Fibroblast of skin of abdomen (primary cell): Measurements from ENCODE around the gene MED12L.
"Not testable (repeated sequence)": the region's sequence is repeated elsewhere in the genome, so short reads cannot be mapped to it uniquely, and the experiment has no call there.

Source experiments
- DNase-seq: peaks from one replicate; pipeline ENCODE4 v3.0.0-alpha.2; 2013

MED12L gene

DNA sequence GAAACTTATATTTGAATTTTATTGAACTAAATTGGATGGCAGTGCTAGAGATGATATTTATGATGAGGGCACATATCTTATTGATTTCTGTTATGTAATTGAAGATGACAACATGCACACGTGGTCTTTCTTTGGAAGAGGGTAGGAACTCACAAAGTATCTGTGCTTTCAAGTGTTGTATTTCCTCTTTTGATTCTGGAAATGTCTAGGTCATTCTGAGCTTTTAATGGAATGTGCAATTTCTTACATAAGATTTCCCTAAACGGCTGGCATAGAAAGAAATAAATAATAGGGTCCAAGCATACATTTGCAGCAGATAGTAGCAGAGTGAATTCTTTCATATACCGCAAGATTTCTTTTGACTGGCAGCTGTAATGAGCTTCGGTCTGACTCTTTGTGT is 127.7 kb downstream of the MED12L start:
- DNase-seq, result no peak

DNA sequence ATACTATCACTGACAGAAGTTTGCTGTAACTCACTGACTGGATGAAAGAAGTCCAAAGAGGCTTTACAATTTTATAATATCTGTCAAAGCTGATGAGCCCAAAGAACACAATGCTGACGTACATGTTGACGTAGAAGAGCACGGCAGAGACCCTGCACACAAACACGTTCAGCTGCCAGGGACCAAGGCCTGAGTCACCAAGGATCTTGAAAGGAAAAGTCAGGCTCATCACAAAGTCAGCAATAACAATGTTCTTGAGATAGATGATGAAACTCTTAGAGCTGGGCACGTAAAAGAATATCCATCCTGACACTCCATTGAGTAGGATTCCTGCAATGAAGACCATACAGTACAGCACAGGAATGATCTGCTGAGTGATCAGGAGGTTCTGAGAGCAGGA is 128.4 kb downstream of the MED12L start:
- DNase-seq, result peak; percentile 12

DNA sequence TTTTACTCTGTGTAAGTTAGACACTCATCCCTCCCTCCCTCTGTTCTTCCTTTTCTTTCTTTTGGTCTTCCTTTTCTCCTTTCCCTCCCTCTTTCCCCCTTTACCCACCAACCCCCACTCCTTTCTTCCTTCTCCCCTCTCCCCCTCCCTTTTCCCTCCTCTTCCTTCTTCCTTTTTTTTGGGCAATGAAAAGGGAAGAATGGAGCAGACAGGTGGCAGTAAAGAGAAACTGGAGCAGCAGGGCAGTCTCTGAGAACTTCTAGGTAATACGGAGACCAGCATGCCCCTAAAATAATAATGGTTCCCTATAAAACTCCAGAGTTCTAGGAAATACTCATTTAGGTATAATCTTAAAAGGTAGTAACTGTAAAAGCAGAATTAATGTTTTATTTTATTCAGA is 129.0 kb downstream of the MED12L start:
- no peak for DNase-seq

DNA sequence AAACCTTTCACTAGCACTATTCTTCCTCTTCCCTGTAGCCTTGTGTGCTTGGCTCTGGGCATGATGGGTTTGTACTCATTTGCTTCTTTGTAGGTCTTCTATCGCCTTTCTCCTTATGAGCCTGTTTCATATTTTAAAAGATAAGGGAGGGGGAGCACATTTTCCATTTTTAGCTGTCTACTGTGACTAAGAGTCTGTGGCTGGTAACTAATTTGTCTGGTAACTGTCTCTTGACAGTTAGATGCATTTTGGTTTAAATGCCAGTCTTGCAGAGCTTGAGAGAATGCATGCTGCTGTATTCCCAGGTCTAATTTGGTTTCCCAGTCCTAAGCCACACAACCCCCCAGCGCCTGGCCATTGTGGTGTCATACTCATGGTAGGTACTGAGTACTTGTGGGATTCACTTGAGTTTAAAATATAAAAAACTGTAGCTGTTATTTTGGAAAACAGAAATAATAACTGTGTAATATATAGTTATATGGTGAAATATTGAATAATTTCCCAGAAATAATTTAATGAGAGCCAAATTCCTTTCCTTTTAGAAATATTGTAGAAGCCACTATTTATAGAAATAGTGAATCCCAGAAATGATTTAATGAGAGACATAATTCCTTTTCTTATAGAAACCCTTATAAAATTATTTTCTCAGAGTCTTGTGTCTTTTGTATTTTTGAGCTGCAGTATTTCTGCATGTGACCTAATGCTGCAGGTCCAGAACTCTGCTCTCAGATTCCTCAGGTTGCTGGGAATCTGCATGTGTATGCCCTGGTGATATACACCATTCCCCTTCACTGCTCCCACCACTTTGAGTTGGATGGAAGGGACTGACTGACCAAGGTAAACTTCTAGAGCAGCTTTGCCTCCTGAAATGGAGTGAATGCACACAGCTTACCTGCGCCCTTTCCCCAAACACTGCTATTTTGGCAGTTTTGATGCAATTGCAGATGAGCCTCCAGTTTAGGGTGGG is 131.5 kb downstream of the MED12L start:
- peak; percentile 80 for DNase-seq

DNA sequence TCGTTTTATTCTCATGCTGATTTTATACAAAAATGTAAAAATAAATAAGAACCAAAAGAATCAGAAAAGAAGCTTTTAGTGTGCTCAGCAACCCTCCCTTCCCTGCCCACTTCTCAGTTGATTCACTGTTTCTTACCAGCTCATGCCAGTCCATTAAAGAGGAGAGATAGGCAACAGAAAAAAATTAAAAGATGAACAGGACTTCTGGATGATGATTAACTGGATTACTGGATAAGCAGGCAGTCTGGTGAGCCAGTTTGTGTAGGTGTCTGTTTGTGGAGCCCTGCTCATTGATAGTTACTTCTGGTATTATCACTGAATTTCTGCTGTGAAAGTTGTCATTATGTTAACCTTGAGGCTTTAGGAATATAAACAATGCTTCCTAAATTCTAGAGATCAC is 132.7 kb downstream of the MED12L start:
- no peak for DNase-seq

DNA sequence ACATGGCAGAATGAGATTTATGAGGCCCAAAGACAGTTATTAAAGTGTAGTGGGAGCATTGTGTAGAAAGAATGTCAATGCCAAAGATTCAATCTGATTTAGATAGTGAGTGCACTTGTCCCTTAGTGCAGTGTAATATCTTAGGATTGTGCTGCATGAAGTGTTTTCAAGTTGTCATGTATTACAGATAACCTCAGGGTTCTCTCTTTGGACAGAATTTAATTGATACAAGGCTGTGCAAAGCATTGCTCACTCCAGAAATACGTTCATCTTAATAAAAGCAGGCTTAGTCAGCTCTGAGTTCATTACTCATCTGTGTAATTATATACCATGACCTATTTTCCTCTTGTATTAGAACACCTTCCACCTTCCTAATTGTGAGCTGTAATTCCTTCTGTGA is 133.6 kb downstream of the MED12L start:
- peak; percentile 92 for DNase-seq

DNA sequence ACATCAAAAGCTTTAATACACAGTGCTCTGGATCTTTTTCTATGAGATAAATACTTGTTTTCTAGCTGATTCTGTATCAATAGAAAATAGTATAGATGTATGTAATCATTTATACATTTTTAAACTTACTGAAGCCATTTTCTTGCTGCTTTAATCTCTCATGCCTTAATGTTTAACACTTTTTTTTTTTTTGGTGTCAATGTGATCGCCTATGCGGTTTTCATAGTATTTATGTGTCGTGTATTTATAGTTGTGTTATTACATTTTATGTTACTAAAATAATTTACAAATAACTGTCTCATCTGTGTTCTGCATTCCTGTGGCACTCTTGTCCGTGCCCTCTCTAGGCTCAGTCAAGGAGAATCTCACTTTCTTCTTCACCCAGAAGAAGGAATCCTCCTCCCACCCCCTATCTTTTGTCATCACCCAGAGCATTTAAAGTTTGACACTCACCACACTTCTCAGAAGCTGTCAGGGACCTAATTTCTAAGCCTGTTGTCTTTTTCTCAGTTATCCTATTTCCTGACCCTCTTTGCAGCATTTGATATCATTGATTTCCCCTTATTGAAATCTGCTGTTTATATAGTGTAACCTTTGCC is 138.9 kb downstream of the MED12L start:
- DNase-seq, result no peak

DNA sequence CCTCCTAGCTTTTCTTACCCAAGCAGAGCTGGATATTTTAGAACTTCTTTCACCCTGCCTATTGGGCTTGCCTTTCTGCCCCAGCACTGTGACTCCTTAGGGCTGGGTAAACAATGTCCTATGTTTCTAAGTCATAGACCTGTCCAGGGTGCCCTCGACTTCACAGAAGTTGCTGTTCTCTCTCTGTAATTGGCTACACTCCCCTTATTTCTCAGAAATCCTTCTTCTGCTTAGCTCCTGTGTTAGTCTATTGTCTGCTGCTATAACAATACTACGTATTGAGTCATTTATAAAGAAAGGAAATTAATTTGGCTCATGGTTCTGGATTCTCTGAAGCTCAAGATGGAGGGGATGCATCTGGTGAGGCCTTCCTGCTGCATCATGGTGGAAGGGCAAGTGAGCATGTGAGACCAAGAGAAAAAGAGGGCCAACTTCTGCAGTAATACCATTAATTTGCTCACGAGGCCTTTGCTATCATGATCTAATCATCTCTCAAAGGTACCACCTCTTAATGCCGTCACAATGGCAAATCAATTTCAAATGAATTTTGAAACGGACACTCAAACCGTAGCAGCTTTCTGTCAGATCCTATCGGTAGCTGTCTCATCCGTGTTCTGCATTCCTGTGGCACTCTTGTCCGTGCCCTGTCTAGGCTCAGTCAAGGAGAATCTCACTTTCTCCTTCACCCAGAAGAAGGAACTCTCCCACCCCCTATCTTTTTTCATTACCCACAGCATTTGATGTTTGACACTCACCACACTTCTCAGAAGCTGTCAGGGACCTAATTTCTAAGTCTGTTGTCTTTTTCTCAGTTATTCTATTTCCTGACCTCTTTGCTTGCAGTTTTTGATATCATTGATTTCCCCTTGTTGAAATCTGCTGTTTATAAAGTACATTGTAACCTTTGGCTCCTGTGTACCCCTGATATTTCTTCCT is 139.8 kb downstream of the MED12L start:
- no peak for DNase-seq

DNA sequence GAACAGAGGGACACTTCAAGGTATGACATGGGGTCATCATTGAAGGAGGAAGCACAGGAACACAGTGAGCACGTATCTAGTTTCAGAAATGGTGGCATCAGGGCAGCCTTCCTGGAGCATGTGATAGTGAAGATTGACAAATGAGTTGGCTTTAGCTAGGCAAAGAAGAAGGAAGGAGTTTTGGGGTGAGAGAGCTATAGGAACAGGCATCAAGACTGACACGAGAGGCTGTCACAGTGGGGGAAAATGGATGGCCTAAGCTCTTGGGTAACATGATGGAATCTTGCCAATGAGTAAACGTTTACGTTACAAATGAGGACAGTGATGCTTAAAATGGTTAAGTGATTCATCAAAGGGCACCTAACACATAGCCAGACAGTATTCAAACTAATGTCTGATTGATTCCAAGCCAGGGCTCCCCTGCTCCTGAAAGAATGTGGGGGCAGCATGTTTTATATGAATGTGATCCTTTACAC is 140.7 kb downstream of the MED12L start:
- DNase-seq, result peak; percentile 96

DNA sequence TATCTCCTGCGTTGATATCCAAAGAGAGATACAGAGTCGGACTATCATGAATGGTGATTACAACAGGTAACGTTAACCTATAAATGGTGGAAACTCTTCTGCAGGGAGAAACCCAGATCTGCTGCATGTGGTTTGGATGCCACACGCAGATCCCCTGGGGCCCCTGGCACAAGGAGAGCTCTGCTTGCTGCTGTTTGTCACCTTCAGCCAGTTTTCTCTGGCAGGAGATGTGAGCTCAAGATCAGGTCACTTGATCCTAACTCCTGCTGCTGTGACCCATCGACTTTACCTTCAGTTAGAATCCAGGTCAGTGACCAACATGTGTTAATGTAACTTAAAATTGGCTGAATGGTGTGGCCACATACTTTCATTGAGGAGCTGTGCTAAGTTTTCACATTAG is 141.4 kb downstream of the MED12L start:
- no peak for DNase-seq

DNA sequence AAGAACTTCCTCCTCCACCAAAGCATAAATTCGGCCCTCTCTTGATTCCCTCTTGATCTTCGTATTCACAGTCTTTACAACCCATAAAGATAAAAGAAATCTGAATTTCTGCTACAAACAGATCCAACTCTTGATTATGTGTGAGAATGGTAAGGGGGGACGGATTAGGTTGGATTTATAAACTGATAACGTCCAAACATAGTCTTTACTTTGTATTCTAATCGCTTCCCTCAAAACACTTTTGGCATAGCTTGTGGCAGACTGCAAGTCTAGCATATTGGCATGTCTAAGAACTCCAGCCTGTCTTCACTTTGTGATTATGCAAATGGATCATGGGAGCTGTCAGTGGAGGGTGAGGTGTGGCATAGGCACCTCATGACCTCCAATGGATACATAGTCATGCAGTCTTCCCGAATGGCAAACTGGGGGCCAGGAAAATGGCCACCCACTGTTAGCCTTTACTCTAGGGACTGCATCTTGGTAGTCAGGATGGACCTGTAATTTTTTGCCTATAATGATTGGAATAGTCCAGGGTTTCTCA is 141.9 kb downstream of the MED12L start:
- no peak for DNase-seq

DNA sequence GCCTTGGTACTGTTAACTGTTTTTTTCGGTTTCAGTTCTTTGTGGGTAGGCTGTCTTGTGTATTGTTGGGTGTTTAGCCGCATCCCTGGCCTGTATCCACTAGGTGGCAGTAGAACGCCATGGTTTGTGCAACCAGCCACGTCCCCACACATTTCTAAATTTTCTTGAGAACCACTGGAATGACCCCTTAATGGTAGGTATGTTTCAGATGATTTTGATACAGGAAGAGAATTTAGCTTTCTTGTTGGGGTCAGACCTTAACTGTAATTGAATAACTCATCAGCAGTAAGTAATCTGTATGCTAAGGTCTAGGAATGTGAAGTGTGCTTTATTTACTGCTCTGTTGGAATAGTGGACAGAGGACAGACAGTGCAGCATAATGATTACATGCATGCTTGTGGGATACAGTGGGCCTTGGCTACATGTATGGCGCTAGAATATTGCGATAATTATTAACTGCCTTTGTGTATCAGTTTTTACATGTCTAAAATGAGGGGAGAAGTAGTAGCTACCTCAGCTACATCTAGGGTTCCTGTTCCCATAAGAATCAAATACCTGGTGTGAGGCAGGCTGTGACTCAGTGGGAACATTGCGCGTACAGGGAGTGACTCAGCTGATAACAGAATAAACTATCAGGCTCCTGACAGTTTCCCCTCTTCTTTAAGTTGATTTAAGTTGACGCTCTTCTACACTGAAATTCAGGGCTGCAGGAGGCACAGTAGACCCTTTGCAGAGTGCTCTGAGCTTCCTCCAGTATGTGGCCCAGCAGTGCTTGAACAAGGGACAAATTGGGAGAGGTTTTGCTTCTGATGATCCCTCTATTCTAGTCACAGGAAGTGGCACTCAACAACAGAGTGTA is 142.6 kb downstream of the MED12L start:
- peak; percentile 86 for DNase-seq

DNA sequence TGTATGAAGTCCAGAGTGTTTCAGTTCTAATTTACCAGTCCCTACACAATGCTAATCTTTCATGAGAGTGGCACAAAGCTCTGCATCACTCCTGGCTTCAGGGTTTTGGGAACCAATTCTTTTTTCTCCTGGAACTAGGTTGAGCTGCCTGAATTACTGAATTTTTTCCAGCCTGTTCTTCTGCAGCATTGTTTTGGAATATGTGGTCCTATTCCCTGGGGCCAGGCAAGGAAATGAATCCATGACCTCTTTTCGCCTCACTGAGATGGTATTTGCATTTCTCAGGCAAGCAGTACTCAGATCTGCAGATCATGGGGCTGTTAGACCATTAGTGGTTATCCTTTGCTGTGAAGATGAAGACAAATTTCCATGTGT is 143.2 kb downstream of the MED12L start:
- DNase-seq, result peak; percentile 74

DNA sequence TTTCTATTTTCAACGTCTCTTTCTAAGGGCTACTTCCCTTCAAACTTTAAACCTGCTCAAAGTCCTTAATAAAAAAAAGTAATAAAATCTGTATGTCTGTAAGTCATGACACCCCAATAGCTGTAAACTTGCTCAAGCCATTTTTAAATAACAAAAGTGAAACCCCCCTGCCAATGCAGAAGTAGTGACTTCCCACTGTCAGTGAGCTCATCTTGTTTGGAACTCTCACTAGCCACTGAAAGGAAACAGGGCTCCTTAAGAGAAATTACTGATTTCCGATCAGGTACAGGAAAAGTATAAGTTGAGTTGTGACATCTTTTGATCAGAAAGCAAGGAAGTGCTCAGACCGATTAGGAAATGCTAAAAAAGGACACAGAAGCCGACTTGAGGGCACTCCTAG is 145.2 kb downstream of the MED12L start:
- DNase-seq, result no peak

DNA sequence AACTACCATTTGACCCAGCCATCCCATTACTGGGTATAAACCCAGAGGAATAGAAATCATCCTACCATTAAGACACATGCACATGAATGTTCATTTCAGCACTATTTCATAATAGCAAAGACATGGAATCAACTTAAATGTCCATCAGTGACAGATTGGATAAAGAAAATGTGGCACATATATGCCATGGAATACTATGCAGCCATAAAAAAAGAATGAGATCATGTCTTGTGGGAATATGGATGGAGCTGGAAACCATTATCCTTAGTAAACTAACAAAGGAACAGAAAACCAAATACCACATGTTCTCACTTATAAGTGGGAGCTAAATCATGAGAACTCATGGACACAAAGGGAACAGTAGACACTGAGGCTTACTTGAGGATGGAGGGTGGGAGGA is 146.9 kb downstream of the MED12L start:
- not testable (repeated sequence) for DNase-seq

DNA sequence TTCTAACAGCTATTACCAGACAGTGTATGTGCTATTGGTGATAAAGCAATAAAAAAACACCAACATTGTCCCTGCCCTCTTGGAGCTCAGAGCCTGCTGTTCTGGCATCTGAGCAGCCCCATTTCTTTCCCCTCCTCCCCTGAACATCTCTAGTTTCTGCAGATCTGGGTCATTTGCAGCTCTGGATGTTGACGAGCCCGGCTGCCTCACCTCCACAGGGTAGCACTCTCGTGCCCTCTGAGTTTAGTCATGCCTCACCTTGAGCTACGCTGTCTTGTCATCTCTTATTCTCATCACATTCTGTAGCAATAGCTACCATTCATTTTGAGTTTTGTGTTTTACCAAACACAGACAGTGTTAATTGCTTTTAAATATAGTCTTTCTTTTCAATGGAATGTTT is 147.5 kb downstream of the MED12L start:
- DNase-seq, result no peak

DNA sequence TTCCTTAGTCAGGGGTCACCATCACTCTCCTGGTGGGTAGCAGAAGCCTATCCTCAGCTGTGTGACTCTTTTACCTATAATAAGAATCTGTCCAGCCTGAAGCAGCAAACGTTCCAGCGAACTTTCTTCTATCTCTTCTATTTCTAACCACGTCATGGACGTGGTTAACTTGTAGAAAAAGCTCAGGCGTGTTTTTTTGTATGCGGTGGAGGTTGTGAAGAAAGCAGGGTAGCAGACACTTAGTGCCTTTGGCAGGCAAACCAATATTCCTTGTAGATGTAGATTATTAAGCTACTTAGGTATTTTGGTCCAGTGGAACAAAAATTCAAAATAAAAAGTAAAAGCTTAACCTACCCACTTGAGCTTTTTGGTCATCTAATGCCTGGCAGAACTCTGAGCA is 149.4 kb downstream of the MED12L start:
- DNase-seq, result no peak

DNA sequence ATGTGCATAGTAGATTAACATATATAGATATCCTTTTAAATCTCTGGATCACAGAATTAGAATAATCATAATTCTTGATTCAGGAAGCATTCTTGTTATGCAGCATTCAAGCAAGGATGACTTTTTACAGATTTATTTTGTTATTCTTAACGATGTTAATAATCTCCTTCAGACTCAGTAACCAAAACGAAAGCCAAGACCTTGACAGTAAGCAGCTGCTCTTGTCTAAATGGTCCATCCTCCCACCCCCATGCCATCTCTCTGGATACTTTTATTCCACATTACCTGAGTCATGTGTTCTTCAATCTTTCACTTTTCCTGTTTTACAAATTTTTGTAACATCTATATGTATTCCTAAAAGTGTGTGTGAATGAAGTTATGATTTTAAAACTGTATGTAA is 150.9 kb downstream of the MED12L start:
- no peak for DNase-seq

DNA sequence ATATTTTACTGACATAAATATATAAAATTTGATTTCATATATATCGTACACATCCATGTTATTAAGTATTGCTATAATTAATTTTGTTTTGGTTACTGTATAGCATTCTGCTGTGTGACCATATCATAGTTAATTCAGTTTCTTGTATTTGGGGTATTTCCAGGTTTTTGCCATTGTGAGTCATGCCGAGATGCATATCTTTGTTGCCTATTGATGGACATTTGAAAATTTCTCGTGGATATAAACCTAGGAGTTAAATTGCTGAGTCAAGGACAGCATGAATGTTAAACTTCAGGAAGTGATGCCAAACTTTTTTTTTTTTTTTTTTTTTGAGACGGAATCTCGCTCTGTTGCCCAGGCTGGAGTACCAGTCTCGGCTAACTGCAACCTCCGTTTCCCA is 151.3 kb downstream of the MED12L start:
- DNase-seq, result peak; percentile 30

DNA sequence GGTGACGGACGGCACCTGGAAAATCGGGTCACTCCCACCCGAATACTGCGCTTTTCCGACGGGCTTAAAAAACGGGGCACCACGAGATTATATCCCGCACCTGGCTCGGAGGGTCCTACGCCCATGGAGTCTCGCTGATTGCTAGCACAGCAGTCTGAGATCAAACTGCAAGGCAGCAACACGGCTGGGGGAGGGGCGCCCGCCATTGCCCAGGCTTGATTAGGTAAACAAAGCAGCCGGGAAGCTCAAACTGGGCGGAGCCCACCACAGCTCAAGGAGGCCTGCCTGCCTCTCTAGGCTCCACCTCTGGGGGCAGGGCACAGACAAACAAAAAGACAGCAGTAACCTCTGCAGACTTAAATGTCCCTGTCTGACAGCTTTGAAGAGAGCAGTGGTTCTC is 156.5 kb downstream of the MED12L start:
- DNase-seq, result not testable (repeated sequence)

DNA sequence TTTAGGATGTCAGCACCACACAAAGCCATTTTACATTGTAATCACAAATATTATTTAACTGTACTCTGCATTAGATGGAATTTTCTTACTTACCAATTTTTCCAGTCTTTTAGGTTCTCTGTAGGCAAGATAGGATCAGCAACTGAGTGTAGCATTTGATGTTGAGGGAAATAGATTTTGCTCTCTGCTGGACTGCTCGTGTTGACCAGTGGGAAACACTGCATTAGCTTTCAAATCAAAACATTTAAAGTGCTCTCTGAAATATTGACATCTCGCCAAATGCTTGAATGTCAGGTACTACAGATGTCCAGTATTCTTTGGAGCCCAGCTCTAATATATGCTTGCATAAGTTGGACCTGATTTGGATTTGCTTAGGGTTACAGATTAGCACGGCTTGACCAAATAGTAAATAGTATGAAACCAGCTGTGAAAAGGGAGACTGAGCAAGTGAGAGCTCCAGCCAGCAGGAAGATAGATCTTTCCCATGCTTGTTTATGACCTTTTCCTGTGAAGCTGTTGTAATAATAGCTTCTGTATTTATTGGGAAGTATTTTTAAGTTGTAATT is 163.4 kb downstream of the MED12L start:
- no peak for DNase-seq
